T-cell (primary cell): ENCODE data around the gene JARID2. TPM values are rescaled to one million over a fixed set of nuclear protein-coding genes. Genes with fewer than 3 reads are reported as not detected.
A peak's percentile ranks its signal among the peaks of the same experiment; 100 is the strongest.

ENCODE experiments used
- ATAC-seq, 4 experiments: fragments of 200-7000 bp in 3 of 4; fragments of 150-1000 bp in 1 of 4; cut with Tn5 transposase; replicated peaks in 1 of 4; 1 replicate in 3 of 4; 2 replicates in 1 of 4; pipeline ENCODE4 v1.10.0; 2021; ENCODE audit warnings: moderate library complexity in 3 of 4, mild to moderate bottlenecking in 2 of 4, moderate number of reproducible peaks in 1 of 4
- CTCF ChIA-PET, 2 donors: fragments of 300-600 bp; sonication (Branson Sonifier 250); formaldehyde crosslinking; loops; one replicate each; lab custom pipeline; 2022; ENCODE audit warnings: antibody characterized with exemption in 2 of 2; lab: Charles Lee
- POLR2A ChIA-PET, 2 donors: fragments of 300-600 bp; sonication (Branson Sonifier 250); formaldehyde crosslinking; loops; one replicate each; lab custom pipeline; 2022; ENCODE audit warnings: antibody characterized with exemption in 2 of 2; lab: Charles Lee
- DNase-seq, 35 experiments: peaks; one replicate each; pipeline versions ENCODE4 v3.0.0 to v3.0.0-alpha.2; 2013 to 2023
- H3K27ac ChIP-seq: one replicate; pipeline ENCODE4 v1.5.1; 2013; ENCODE audit warnings: low read length
- H3K27me3 ChIP-seq, 2 experiments: replicated peaks in 1 of 2; 1 replicate in 1 of 2; 2 replicates in 1 of 2; pipeline versions ENCODE4 v1.6.1 to v1.7.0; 2013; ENCODE audit warnings: low read length in 1 of 2, mixed read lengths in 1 of 2; ENCODE audit not compliant: control insufficient read depth in 2 of 2, insufficient read depth in 2 of 2; ENCODE audit errors: extremely low read depth in 1 of 2
- H3K36me3 ChIP-seq, 2 donors: 1 replicate in 1 of 2; 2 replicates in 1 of 2; pipeline versions ENCODE4 v1.6.1 to v1.7.0; 2013; ENCODE audit warnings: low read length in 1 of 2; ENCODE audit not compliant: control insufficient read depth in 2 of 2, insufficient read depth in 1 of 2; ENCODE audit errors: extremely low read depth in 1 of 2
- H3K4me1 ChIP-seq, 2 experiments: 1 replicate in 1 of 2; 2 replicates in 1 of 2; pipeline versions ENCODE4 v1.6.1 to v1.7.0; 2013; ENCODE audit warnings: low read length in 2 of 2, mixed read lengths in 1 of 2; ENCODE audit not compliant: insufficient read depth in 2 of 2, control insufficient read depth in 1 of 2; ENCODE audit errors: extremely low read depth in 1 of 2
- H3K4me3 ChIP-seq, 2 donors: 1 replicate in 1 of 2; 2 replicates in 1 of 2; pipeline versions ENCODE4 v1.5.1 to v1.7.0; 2013; ENCODE audit warnings: mild to moderate bottlenecking in 2 of 2, low read length in 1 of 2, moderate library complexity in 1 of 2; ENCODE audit not compliant: control insufficient read depth in 1 of 2; ENCODE audit errors: extremely low read depth in 1 of 2
- H3K9me3 ChIP-seq: 2 replicates; pipeline ENCODE4 v1.7.0; 2013
- H3K27ac Mint-ChIP-seq, 2 donors: one replicate each; pipeline ENCODE4 v1.8.0; 2020 to 2021; ENCODE audit warnings: mild to moderate bottlenecking in 2 of 2, mixed read lengths in 2 of 2
- H3K27me3 Mint-ChIP-seq, 2 donors: one replicate each; pipeline ENCODE4 v1.8.0; 2021 to 2022; ENCODE audit warnings: mixed read lengths in 2 of 2
- H3K36me3 Mint-ChIP-seq: one replicate; pipeline ENCODE4 v1.8.0; 2021; ENCODE audit warnings: mixed read lengths
- H3K4me1 Mint-ChIP-seq, 3 donors: one replicate each; pipeline ENCODE4 v1.8.0; 2020 to 2022; ENCODE audit warnings: mixed read lengths in 3 of 3, mild to moderate bottlenecking in 1 of 3
- H3K4me3 Mint-ChIP-seq, 3 donors: one replicate each; pipeline ENCODE4 v1.8.0; 2020 to 2022; ENCODE audit warnings: mild to moderate bottlenecking in 3 of 3, mixed read lengths in 3 of 3, moderate library complexity in 3 of 3
- H3K9me3 Mint-ChIP-seq, 3 donors: one replicate each; pipeline ENCODE4 v1.8.0; 2020 to 2022; ENCODE audit warnings: mixed read lengths in 3 of 3
- WGBS: methylation state at CpG from one replicate; pipeline ENCODE4 v1.1.5; 2013; ENCODE audit warnings: missing lambda C conversion rate; ENCODE audit not compliant: insufficient coverage; 5-methylcytosine and 5-hydroxymethylcytosine counted together
- total RNA-seq, 35 experiments: library from RNA in 6 of 35; stranded (reverse) in 6 of 35; fragments of 120-200 nt in 1 of 35; gene quantifications; one replicate each; pipeline versions ENCODE4 v1.2.1 to v1.2.4 and lab custom pipeline; 2013 to 2026

The JARID2 gene
- total RNA-seq, 5 donors from 2014 or later (not counting 1 experiment from before 2014, with no cell fraction given) = 19.8 to 27.9 (median 21.6) TPM

- peaks cover 40 to 84% of the 10 kb centered on the region in 2 donors for H3K36me3 ChIP-seq
- no peak overlapping the region for H3K27ac ChIP-seq
- DNase-seq (no peak), ATAC-seq (no peak)
- Mint-ChIP-seq H3K4me3 (no peak overlapping the region), H3K27ac (no peak overlapping the region), H3K27me3 (no peaks in the 10 kb centered on the region), H3K9me3 (no peaks in the 10 kb centered on the region), H3K36me3 (peaks cover 77% of the 10 kb centered on the region), H3K4me1 (peaks cover 6 to 16% (median 7%) of the 10 kb centered on the region in 3 donors)
- POLR2A ChIA-PET = no interaction called here
- WGBS = 97% methylated on average over 8 of the region's 9 CpGs
- CTCF ChIA-PET = no interaction called here
- H3K4me3 ChIP-seq = no peak overlapping the region
- no peaks in the 10 kb centered on the region for H3K27me3 ChIP-seq
- H3K9me3 ChIP-seq = no peaks in the 10 kb centered on the region
- H3K4me1 ChIP-seq = no peaks in the 10 kb centered on the region
Observed at GRCh38 chr6:15518057-15518456, 272.2 kb downstream of the JARID2 start.

GRCh38 chr6:15518878-15519277 lies 273.0 kb downstream of the JARID2 start:
- Histone ChIP-seq H3K4me3 (no peak overlapping the region), H3K36me3 (peaks cover 38 to 85% of the 10 kb centered on the region in 2 donors), H3K9me3 (no peaks in the 10 kb centered on the region), H3K27me3 (no peaks in the 10 kb centered on the region), H3K4me1 (no peaks in the 10 kb centered on the region), H3K27ac (no peak overlapping the region)
- Mint-ChIP-seq H3K9me3 (no peaks in the 10 kb centered on the region), H3K4me1 (peaks cover 6 to 13% (median 7%) of the 10 kb centered on the region in 3 donors), H3K27me3 (no peaks in the 10 kb centered on the region), H3K36me3 (peaks cover 81% of the 10 kb centered on the region), H3K27ac (no peak overlapping the region), H3K4me3 (no peak overlapping the region)
- 91% methylated on average over 6 of the region's 10 CpGs for WGBS
- POLR2A ChIA-PET = no interaction called here
- DNase-seq = no peak
- no peak for ATAC-seq
- CTCF ChIA-PET = no interaction called here

DNA sequence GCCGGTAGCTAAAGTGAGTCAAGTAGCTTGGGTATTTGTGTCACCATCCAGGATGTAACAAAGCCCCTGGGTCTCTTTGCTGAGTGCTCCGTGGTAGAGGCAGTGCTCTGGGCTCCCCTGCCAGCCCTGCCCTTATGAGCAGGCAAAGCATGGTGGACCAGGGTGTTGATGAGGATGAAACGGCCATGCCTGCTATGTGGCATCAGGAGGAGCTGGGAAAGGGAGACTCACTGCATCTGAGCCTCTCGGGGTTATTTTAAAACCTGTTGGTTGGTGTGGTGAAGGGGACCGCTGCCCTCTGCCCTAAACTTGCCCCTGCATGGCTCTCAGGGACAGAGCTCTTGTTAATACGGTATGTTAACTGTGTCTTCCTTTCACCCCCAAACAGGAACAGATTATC lies 273.8 kb downstream of the JARID2 start:
- Histone ChIP-seq H3K9me3 (no peaks in the 10 kb centered on the region), H3K27me3 (no peaks in the 10 kb centered on the region), H3K4me1 (no peaks in the 10 kb centered on the region), H3K27ac (no peak overlapping the region), H3K36me3 (peaks cover 43 to 84% of the 10 kb centered on the region in 2 donors), H3K4me3 (no peak overlapping the region)
- no peak overlapping the region for H3K4me3 Mint-ChIP-seq
- POLR2A ChIA-PET = no interaction called here
- H3K27me3 Mint-ChIP-seq = no peaks in the 10 kb centered on the region
- DNase-seq (no peak), ATAC-seq (no peak)
- peak overlapping the region in 1 of 2 donors; percentile 3 for H3K27ac Mint-ChIP-seq
- no peaks in the 10 kb centered on the region for H3K9me3 Mint-ChIP-seq
- peaks cover 5 to 7% (median 6%) of the 10 kb centered on the region in 3 donors for H3K4me1 Mint-ChIP-seq
- WGBS = 61% methylated on average over 4 of the region's 6 CpGs
- CTCF ChIA-PET = interaction anchor here in 1 of 2 donors (0.6 kb wide), 1 partner anchor 1079 kb away, joined by 3 read pairs; no protein-coding TSS in a partner anchor
- H3K36me3 Mint-ChIP-seq = peaks cover 79% of the 10 kb centered on the region

DNA sequence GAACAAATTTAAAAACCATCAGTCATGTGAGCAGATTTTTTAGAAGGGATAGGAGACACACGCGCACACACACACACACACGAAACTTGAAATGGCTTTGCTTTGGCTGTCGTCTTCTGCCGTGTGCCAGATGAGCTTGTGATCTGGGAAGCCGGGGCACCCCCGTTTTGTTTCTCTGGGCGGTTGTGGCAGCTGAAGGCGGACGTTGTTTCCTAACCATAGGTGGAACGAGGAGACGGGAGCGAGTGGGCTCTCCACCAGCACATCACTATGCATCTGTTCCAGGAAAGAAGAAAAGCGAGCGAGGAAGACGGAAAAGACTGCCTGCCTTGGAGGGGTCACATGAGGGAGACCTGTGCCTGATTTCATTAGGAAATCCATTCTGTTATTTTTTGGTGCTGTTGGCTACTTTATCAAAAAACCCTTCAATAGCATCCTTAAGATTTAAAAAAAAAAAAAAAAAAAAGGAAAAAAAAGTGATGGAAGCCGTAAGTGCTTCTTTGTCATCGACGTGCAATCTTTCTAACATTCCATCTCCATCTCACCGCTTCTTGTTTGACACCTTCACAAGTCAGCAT lies 274.8 kb downstream of the JARID2 start:
- Histone ChIP-seq H3K4me1 (no peaks in the 10 kb centered on the region), H3K4me3 (no peak overlapping the region), H3K27me3 (no peaks in the 10 kb centered on the region), H3K36me3 (peaks cover 40 to 77% of the 10 kb centered on the region in 2 donors), H3K27ac (no peak overlapping the region), H3K9me3 (no peaks in the 10 kb centered on the region)
- no peak for ATAC-seq
- no peak for DNase-seq
- peak overlapping the region; percentile 34 to 52 for H3K27ac Mint-ChIP-seq
- ChIA-PET POLR2A (interaction anchor here in 1 of 2 donors (0.7 kb wide), 1 partner anchor 131 kb away, joined by 3 read pairs; no protein-coding TSS in a partner anchor), CTCF (no interaction called here)
- H3K27me3 Mint-ChIP-seq = no peaks in the 10 kb centered on the region
- peaks cover 0 to 4% (median 0%) of the 10 kb centered on the region in 3 donors for H3K9me3 Mint-ChIP-seq
- 90% methylated on average over 8 of the region's 20 CpGs for WGBS
- H3K4me3 Mint-ChIP-seq = no peak overlapping the region
- H3K36me3 Mint-ChIP-seq = peaks cover 83% of the 10 kb centered on the region
- H3K4me1 Mint-ChIP-seq = peaks cover 5 to 11% (median 7%) of the 10 kb centered on the region in 3 donors

- CTCF ChIA-PET = no interaction called here
- Mint-ChIP-seq H3K4me3 (no peak overlapping the region), H3K27me3 (no peaks in the 10 kb centered on the region), H3K27ac (peak overlapping the region in 1 of 2 donors; percentile 52), H3K4me1 (peaks cover 7 to 18% (median 13%) of the 10 kb centered on the region in 3 donors), H3K9me3 (peaks cover 0 to 10% (median 0%) of the 10 kb centered on the region in 3 donors), H3K36me3 (peaks cover 87% of the 10 kb centered on the region)
- Histone ChIP-seq H3K4me3 (no peak overlapping the region), H3K27ac (no peak overlapping the region), H3K4me1 (no peaks in the 10 kb centered on the region), H3K9me3 (no peaks in the 10 kb centered on the region), H3K27me3 (no peaks in the 10 kb centered on the region), H3K36me3 (peaks cover 37 to 74% of the 10 kb centered on the region in 2 donors)
- POLR2A ChIA-PET = no interaction called here
- no CpG with 5 or more reads among the region's 6 CpGs for WGBS
- ATAC-seq (no peak), DNase-seq (no peak)
Observed at GRCh38 chr6:15521582-15521981, 275.7 kb downstream of the JARID2 start.

DNA sequence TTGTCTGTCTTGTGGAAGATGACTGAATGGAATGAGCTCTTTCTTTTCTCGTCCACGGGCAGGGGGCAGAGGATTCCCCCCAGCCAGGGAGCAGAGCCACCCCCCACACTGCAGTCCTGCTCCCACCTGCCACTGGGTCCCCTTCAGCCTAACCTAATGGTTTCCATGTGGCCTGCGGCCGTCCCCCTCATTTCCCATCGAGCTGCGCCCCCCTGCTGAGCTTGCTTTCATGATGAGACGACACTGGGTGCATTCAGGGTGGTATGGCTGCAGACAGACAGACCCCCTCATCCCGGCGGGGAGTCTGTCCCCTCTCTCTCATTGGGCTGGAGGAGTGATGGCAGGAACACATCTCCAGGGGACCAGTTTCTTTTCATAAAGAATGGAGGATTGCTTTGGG lies 276.2 kb downstream of the JARID2 start:
- H3K27me3 ChIP-seq = no peaks in the 10 kb centered on the region
- 94% methylated on average over 5 of the region's 9 CpGs for WGBS
- peaks cover 33 to 71% of the 10 kb centered on the region in 2 donors for H3K36me3 ChIP-seq
- H3K36me3 Mint-ChIP-seq = peaks cover 87% of the 10 kb centered on the region
- peaks cover 0 to 10% (median 0%) of the 10 kb centered on the region in 3 donors for H3K9me3 Mint-ChIP-seq
- ChIA-PET POLR2A (interaction anchor here in 1 of 2 donors (0.6 kb wide), 1 partner anchor 79 kb away, joined by 4 read pairs; no protein-coding TSS in a partner anchor), CTCF (no interaction called here)
- DNase-seq (peak in 1 of 35 experiments; percentile 17), ATAC-seq (no peak)
- peaks cover 10 to 21% (median 17%) of the 10 kb centered on the region in 3 donors for H3K4me1 Mint-ChIP-seq
- H3K4me1 ChIP-seq = no peaks in the 10 kb centered on the region
- H3K9me3 ChIP-seq = no peaks in the 10 kb centered on the region
- no peak overlapping the region for H3K27ac ChIP-seq
- H3K27ac Mint-ChIP-seq = peak overlapping the region in 1 of 2 donors; percentile 52
- no peak overlapping the region for H3K4me3 Mint-ChIP-seq
- no peaks in the 10 kb centered on the region for H3K27me3 Mint-ChIP-seq
- H3K4me3 ChIP-seq = no peak overlapping the region
